ENCODE data around the gene TMEM150A.

Gene TMEM150A

DNA sequence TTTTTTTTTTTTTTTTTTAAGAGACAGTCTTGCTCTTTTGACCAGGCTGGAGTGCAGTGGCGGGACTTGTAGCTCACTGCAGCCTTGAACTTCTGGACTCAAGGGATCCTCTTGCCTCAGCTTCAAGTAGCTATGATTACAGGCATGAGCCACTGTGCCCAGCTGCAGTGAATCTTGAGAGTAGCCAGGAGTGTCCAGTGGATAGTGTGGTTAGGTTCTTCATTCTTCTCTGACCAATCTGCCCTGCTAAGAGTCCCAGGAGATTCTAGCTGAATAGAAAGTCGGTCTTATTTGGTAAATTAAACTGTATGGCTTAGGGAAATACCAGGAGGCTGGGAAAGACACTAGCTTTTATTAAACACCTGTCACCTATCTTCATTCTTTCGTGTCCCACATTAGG lies 28.8 kb upstream of the TMEM150A start:
- Histone ChIP-seq H3K36me3 (ENCODE audit: control insufficient read depth, low read length) (peaks cover 86% of the 10 kb centered on the region), H3K79me2 (ENCODE audit: control insufficient read depth, low read length) (peaks cover 23% of the 10 kb centered on the region), H3K9me2 (replicated peaks; ENCODE audit: control insufficient read depth, low read length) (no peaks in the 10 kb centered on the region)

DNA sequence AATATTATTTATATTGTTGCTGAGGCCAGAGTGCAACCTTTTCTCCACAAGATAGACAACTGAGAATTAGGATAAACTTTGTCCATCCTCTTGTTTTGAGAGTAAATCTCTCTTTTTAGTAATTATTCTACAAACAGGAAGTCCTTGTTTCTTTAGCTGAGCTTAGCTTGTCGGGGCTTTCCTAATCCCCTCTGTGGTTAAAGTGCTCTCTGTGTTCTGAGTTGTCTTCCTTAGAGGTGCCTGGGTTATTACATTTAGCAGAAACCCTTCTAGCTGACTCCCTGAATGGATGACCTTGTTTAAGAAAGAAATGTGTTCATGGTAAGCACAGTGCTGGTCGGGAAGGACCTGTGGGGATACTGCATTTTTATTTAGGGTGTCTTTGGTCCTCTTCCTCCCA lies 26.2 kb upstream of the TMEM150A start:
- no peak overlapping the region for H3K27ac ChIP-seq (ENCODE audit: low read depth, low read length)
- H3K4me1 ChIP-seq (ENCODE audit: control insufficient read depth, low read length), result no peaks in the 10 kb centered on the region
- no peak for TF ChIP-seq EZH2phosphoT487 (IDR thresholded peaks at IDR 0.05; ENCODE audit: borderline replicate concordance, low read length)
- TF ChIP-seq, protein P1, sequence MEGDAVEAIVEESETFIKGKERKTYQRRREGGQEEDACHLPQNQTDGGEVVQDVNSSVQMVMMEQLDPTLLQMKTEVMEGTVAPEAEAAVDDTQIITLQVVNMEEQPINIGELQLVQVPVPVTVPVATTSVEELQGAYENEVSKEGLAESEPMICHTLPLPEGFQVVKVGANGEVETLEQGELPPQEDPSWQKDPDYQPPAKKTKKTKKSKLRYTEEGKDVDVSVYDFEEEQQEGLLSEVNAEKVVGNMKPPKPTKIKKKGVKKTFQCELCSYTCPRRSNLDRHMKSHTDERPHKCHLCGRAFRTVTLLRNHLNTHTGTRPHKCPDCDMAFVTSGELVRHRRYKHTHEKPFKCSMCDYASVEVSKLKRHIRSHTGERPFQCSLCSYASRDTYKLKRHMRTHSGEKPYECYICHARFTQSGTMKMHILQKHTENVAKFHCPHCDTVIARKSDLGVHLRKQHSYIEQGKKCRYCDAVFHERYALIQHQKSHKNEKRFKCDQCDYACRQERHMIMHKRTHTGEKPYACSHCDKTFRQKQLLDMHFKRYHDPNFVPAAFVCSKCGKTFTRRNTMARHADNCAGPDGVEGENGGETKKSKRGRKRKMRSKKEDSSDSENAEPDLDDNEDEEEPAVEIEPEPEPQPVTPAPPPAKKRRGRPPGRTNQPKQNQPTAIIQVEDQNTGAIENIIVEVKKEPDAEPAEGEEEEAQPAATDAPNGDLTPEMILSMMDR (IDR thresholded peaks at IDR 0.05; ENCODE audit: low read depth, low read length, poor library complexity, severe bottlenecking), result no peak
- H3K9me2 ChIP-seq (replicated peaks; ENCODE audit: control insufficient read depth, low read length), result no peaks in the 10 kb centered on the region
- peaks cover 21% of the 10 kb centered on the region for H3K79me2 ChIP-seq (ENCODE audit: control insufficient read depth, low read length)
- no peaks in the 10 kb centered on the region for H3K27me3 ChIP-seq (ENCODE audit: control insufficient read depth, low read length)
- H4K20me1 ChIP-seq (ENCODE audit: control insufficient read depth, insufficient read depth, low read depth, low read length), result 0 out of 2 replicates have a peak, but pooled peaks cover 2% of the 10 kb centered on the region
- H3F3A ChIP-seq (ENCODE audit: control insufficient read depth, insufficient read depth), result no peaks in the 10 kb centered on the region
- H3K4me3 ChIP-seq (ENCODE audit: low read length), result no peak overlapping the region
- H3K9me3 ChIP-seq (ENCODE audit: control insufficient read depth, insufficient read depth, low read length), result no peaks in the 10 kb centered on the region
- peaks cover 91% of the 10 kb centered on the region for H3K36me3 ChIP-seq (ENCODE audit: control insufficient read depth, low read length)
- H3K4me2 ChIP-seq (ENCODE audit: low read length), result no peak overlapping the region

More for the DNA sequence above, 28.8 kb upstream of the TMEM150A start:
- Histone ChIP-seq H3K27me3 (ENCODE audit: control insufficient read depth, low read length) (no peaks in the 10 kb centered on the region), H3K4me3 (ENCODE audit: low read length) (no peak overlapping the region), H3F3A (ENCODE audit: control insufficient read depth, insufficient read depth) (peaks cover 7% of the 10 kb centered on the region), H3K4me2 (ENCODE audit: low read length) (no peak overlapping the region), H3K27ac (ENCODE audit: low read depth, low read length) (no peak overlapping the region), H3K9me3 (ENCODE audit: control insufficient read depth, insufficient read depth, low read length) (no peaks in the 10 kb centered on the region), H3K4me1 (ENCODE audit: control insufficient read depth, low read length) (no peaks in the 10 kb centered on the region), H4K20me1 (ENCODE audit: control insufficient read depth, insufficient read depth, low read depth, low read length) (0 out of 2 replicates have a peak, but pooled peaks cover 2% of the 10 kb centered on the region)
- TF ChIP-seq, protein P1 (IDR thresholded peaks at IDR 0.05; ENCODE audit: low read depth, low read length, poor library complexity, severe bottlenecking), result no peak

DNA sequence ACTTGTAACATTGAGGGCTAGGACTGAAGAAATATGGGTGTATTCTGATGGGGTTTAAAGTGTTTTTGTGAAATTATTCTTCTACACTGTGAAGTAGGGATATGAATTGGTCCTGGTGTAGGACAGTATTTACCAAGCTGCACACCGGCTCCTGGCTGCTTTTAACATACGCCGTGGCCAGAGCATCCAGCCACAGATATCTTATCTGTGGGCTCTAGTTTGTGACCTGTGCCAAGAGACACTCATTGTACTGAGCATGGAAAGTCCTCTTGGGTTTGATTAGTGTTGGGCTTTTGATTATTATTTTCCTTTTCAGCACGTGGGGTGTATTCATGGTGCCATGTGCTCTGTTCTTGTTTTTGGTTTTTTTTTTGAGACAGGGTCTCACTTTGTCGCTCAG lies 21.5 kb upstream of the TMEM150A start:
- Histone ChIP-seq H3F3A (ENCODE audit: control insufficient read depth, insufficient read depth) (peaks cover 6% of the 10 kb centered on the region; the same call in 1 of the 2 replicates), H3K9me2 (replicated peaks; ENCODE audit: control insufficient read depth, low read length) (no peaks in the 10 kb centered on the region), H3K4me3 (ENCODE audit: low read length) (no peak overlapping the region), H3K9me3 (ENCODE audit: control insufficient read depth, insufficient read depth, low read length) (no peaks in the 10 kb centered on the region), H3K79me2 (ENCODE audit: control insufficient read depth, low read length) (peaks cover 42% of the 10 kb centered on the region), H3K4me1 (ENCODE audit: control insufficient read depth, low read length) (0 out of 2 replicates have a peak, but pooled peaks cover 4% of the 10 kb centered on the region), H3K27ac (ENCODE audit: low read depth, low read length) (no peak overlapping the region), H3K36me3 (ENCODE audit: control insufficient read depth, low read length) (peaks cover 94% of the 10 kb centered on the region), H3K4me2 (ENCODE audit: low read length) (no peak overlapping the region), H3K27me3 (ENCODE audit: control insufficient read depth, low read length) (no peaks in the 10 kb centered on the region), H4K20me1 (ENCODE audit: control insufficient read depth, insufficient read depth, low read depth, low read length) (peaks cover 10% of the 10 kb centered on the region; the same call in 1 of the 2 replicates)
- TF ChIP-seq EZH2phosphoT487 (IDR thresholded peaks at IDR 0.05; ENCODE audit: borderline replicate concordance, low read length), result no peak
- TF ChIP-seq, protein P1 (IDR thresholded peaks at IDR 0.05; ENCODE audit: low read depth, low read length, poor library complexity, severe bottlenecking), result no peak

All from DOHH2 (cell line).